ENCODE measurements around the gene PDZD4.

DNA sequence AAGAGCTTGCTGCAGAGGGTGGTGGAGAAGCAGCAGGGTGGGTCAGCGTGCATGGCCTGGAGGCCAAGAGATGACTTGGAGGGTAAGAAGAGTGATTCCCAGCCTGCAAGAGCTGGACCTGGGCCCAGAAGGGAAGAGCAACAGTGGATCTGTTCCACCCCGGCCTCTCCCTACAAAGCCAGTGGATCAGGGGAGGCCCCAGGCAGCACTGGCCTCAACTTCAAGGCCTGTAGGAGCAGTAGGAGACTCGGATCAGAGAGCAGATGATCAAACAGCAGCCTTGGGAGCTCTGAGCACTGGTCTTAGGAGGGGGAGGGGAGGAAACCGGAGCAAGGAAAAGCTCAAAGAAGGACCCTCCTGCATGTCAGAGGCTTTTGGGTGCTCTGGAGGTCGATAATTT lies 48.0 kb upstream of the PDZD4 start:
- TF ChIP-seq EZH2 (IDR thresholded peaks at IDR 0.05; ENCODE audit: insufficient read depth, poor library complexity, severe bottlenecking): no peak
- no peak for TF ChIP-seq EZH2phosphoT487 (IDR thresholded peaks at IDR 0.05; ENCODE audit: insufficient read depth, low read depth)

All from GM23248 (cell line).